A673 (cell line): ENCODE data around the gene CERK. TPM values are rescaled to one million over a fixed set of nuclear protein-coding genes. Genes with fewer than 3 reads are reported as not detected.

Experiments used
- BruUV-seq: library from RNA; stranded (reverse); fragments of 400-500 nt; replicated peaks from 2 replicates; lab custom pipeline; 2021; lab: Mats Ljungman, UMichigan
- CTCF ChIA-PET: fragments of 300-600 bp; sonication (Branson Sonifier 250); formaldehyde crosslinking; loops from one replicate; lab custom pipeline; 2022; ENCODE audit warnings: antibody characterized with exemption; lab: Charles Lee
- POLR2A ChIA-PET: fragments of 300-600 bp; sonication (Branson Sonifier 250); formaldehyde crosslinking; loops from one replicate; lab custom pipeline; 2022; ENCODE audit warnings: antibody characterized with exemption; ENCODE audit not compliant: low non-redundant PET; lab: Charles Lee
- DNase-seq: peaks from one replicate; pipeline ENCODE4 v3.0.0-alpha.2; 2015; ENCODE audit warnings: low spot score
- H3K27ac ChIP-seq: fragments of 200-600 bp; sonication (generic); 2 replicates; pipeline ENCODE4 v1.5.1; 2016; ENCODE audit warnings: mixed run types, low read depth, mild to moderate bottlenecking, mixed read lengths, antibody characterized with exemption, low read length; ENCODE audit not compliant: poor library complexity, severe bottlenecking
- H3K27me3 ChIP-seq: fragments of 200-600 bp; sonication (generic); replicated peaks from 2 replicates; pipeline ENCODE4 v1.6.1; 2017; ENCODE audit warnings: mixed run types, low read depth, mild to moderate bottlenecking, mixed read lengths, antibody characterized with exemption, low read length; ENCODE audit not compliant: insufficient read depth, poor library complexity
- H3K36me3 ChIP-seq: fragments of 200-600 bp; sonication (generic); 2 replicates; pipeline ENCODE4 v1.6.1; 2016; ENCODE audit warnings: mixed run types, mild to moderate bottlenecking, mixed read lengths, antibody characterized with exemption, low read length; ENCODE audit not compliant: insufficient read depth, poor library complexity, severe bottlenecking
- H3K4me1 ChIP-seq: fragments of 200-600 bp; sonication (generic); 2 replicates; pipeline ENCODE4 v1.6.1; 2017; ENCODE audit warnings: mixed run types, mild to moderate bottlenecking, mixed read lengths, antibody characterized with exemption, low read length; ENCODE audit not compliant: insufficient read depth, poor library complexity, severe bottlenecking
- H3K4me3 ChIP-seq: fragments of 200-600 bp; sonication (generic); 2 replicates; pipeline ENCODE4 v1.5.1; 2016; ENCODE audit warnings: low read depth, mixed run types, mild to moderate bottlenecking, mixed read lengths, low read length; ENCODE audit not compliant: poor library complexity, severe bottlenecking
- H3K9me3 ChIP-seq: fragments of 200-600 bp; sonication (generic); 2 replicates; pipeline ENCODE4 v1.6.1; 2016; ENCODE audit warnings: mixed run types, low read depth, mild to moderate bottlenecking, mixed read lengths, antibody characterized with exemption, low read length; ENCODE audit not compliant: poor library complexity, severe bottlenecking
- CTCF ChIP-seq: fragments of 300-800, 200-600 bp; sonication (generic); conservative IDR thresholded peaks from 2 replicates; pipeline ENCODE4 v1.5.1; 2017; ENCODE audit warnings: low read depth, mild to moderate bottlenecking, antibody characterized with exemption, low read length, moderate library complexity, mixed read lengths
- EZH2 ChIP-seq: fragments of 200-600 bp; sonication (generic); IDR thresholded peaks from 2 replicates; pipeline ENCODE4 v1.6.1; 2017; ENCODE audit warnings: borderline replicate concordance, low read depth, mild to moderate bottlenecking, mixed read lengths, antibody characterized with exemption, low read length; ENCODE audit not compliant: poor library complexity, severe bottlenecking
- intact Hi-C: fragments of 100-400 bp; cut with micrococcal nuclease; formaldehyde crosslinking; loops from one replicate; pipeline ENCODE4 v1.10.0; 2022; ENCODE audit not compliant: unreplicated experiment
- total RNA-seq: library from RNA; stranded (reverse); gene quantifications from 2 replicates; pipeline ENCODE4 v1.2.3, GENCODE V29; 2021

CERK gene
- total RNA-seq, 1 experiment from 2014 or later: 58.8 TPM

GRCh38 chr22:46708766-46709330 is 29.2 kb downstream of the CERK start:
- Histone ChIP-seq H3K4me3 (no peak overlapping the region), H3K36me3 (peaks cover 76% of the 10 kb centered on the region), H3K27me3 (no peaks in the 10 kb centered on the region), H3K4me1 (peaks cover 11% of the 10 kb centered on the region), H3K9me3 (no peaks in the 10 kb centered on the region), H3K27ac (no peak overlapping the region)
- intact Hi-C loops: no loop called here
- DNase-seq: no peak
- no peak for TF ChIP-seq CTCF
- no peak for TF ChIP-seq EZH2
- POLR2A ChIA-PET: no interaction called here
- CTCF ChIA-PET: no interaction called here
- BruUV-seq: no TSS peak

GRCh38 chr22:46707827-46708570 is 30.1 kb downstream of the CERK start:
- ChIA-PET CTCF (no interaction called here), POLR2A (no interaction called here)
- TF ChIP-seq CTCF (no peak), EZH2 (no peak)
- no peak overlapping the region for H3K4me3 ChIP-seq
- no peak for DNase-seq
- BruUV-seq: no TSS peak
- H3K4me1 ChIP-seq: peaks cover 11% of the 10 kb centered on the region
- H3K27ac ChIP-seq: no peak overlapping the region
- intact Hi-C loops: no loop called here
- no peaks in the 10 kb centered on the region for H3K27me3 ChIP-seq
- no peaks in the 10 kb centered on the region for H3K9me3 ChIP-seq
- peaks cover 73% of the 10 kb centered on the region for H3K36me3 ChIP-seq

- no TSS peak for BruUV-seq
- Histone ChIP-seq H3K4me3 (no peak overlapping the region), H3K9me3 (no peaks in the 10 kb centered on the region), H3K27me3 (no peaks in the 10 kb centered on the region), H3K36me3 (peaks cover 75% of the 10 kb centered on the region), H3K27ac (no peak overlapping the region), H3K4me1 (peaks cover 11% of the 10 kb centered on the region)
- POLR2A ChIA-PET: no interaction called here
- DNase-seq: no peak
- CTCF ChIA-PET: no interaction called here
- TF ChIP-seq CTCF (no peak), EZH2 (no peak)
- intact Hi-C loops: no loop called here
These were observed 30.7 kb downstream of the CERK start for GRCh38 chr22:46707305-46707704.
